AG04450 (cell line): ENCODE measurements around the gene EPHB2. TPM values are rescaled to one million over a fixed set of nuclear protein-coding genes. Genes with fewer than 3 reads are reported as not detected.

ENCODE experiments used
- CTCF ChIA-PET: fragments of 300-600, 350-600 bp; formaldehyde crosslinking; extraction: SDS; loops from one replicate; lab custom pipeline; 2022; ENCODE audit warnings: antibody characterized with exemption, inconsistent platforms; lab: Charles Lee
- POLR2A ChIA-PET: fragments of 350-600 bp; formaldehyde crosslinking; extraction: SDS; loops from one replicate; lab custom pipeline; 2021; ENCODE audit warnings: antibody characterized with exemption, inconsistent platforms; lab: Yijun Ruan, JAX
- DNase-seq: peaks from one replicate; pipeline ENCODE4 v3.0.0-alpha.2; 2011; ENCODE audit warnings: low read depth, low spot score
- H3K27ac ChIP-seq: one replicate; pipeline ENCODE4 v1.5.1; 2012; ENCODE audit warnings: low read depth, low read length, control low read depth
- H3K27me3 ChIP-seq: one replicate; pipeline ENCODE4 v1.6.0; 2012; ENCODE audit warnings: low read length; ENCODE audit not compliant: control insufficient read depth, insufficient read depth
- H3K4me3 ChIP-seq: 2 replicates; pipeline ENCODE4 v1.5.1; 2011; ENCODE audit warnings: mild to moderate bottlenecking, low read depth, low read length, control low read depth
- H3K9me3 ChIP-seq: 2 replicates; pipeline ENCODE4 v1.5.1; 2012; ENCODE audit warnings: low read length; ENCODE audit not compliant: control insufficient read depth, insufficient read depth
- CTCF ChIP-seq: IDR thresholded peaks from 2 replicates; pipeline ENCODE4 v1.5.1; 2011; ENCODE audit warnings: low read depth, low read length, control low read depth, inconsistent platforms
- polyA plus RNA-seq: library from polyadenylated mRNA; depleted of rRNA; stranded (reverse); fragments of >200 nt; gene quantifications from 2 replicates; pipeline ENCODE4 v1.2.3, GENCODE V29; 2011

EPHB2 gene
- polyA plus RNA-seq, 1 experiment, result 30.9 TPM

GRCh38 chr1:22878626-22879025 lies 168.0 kb downstream of the EPHB2 start:
- Histone ChIP-seq H3K9me3 (no peaks in the 10 kb centered on the region), H3K27ac (no peak overlapping the region), H3K27me3 (no peaks in the 10 kb centered on the region), H3K4me3 (no peak overlapping the region)
- TF ChIP-seq CTCF, result no peak
- CTCF ChIA-PET, result interaction anchor here (2.6 kb wide), 1 partner anchor 174 kb away, joined by 14 read pairs; no protein-coding TSS in a partner anchor
- POLR2A ChIA-PET, result no interaction called here
- DNase-seq, result no peak

GRCh38 chr1:22879445-22879844 lies 168.8 kb downstream of the EPHB2 start:
- Histone ChIP-seq H3K27me3 (no peaks in the 10 kb centered on the region), H3K9me3 (no peaks in the 10 kb centered on the region), H3K4me3 (no peak overlapping the region), H3K27ac (peak overlapping the region; percentile 11)
- CTCF ChIA-PET, result interaction anchor here (1.0 kb wide), 1 partner anchor 175 kb away, joined by 3 read pairs; no protein-coding TSS in a partner anchor
- DNase-seq, result no peak
- no peak for TF ChIP-seq CTCF
- POLR2A ChIA-PET, result no interaction called here

DNA sequence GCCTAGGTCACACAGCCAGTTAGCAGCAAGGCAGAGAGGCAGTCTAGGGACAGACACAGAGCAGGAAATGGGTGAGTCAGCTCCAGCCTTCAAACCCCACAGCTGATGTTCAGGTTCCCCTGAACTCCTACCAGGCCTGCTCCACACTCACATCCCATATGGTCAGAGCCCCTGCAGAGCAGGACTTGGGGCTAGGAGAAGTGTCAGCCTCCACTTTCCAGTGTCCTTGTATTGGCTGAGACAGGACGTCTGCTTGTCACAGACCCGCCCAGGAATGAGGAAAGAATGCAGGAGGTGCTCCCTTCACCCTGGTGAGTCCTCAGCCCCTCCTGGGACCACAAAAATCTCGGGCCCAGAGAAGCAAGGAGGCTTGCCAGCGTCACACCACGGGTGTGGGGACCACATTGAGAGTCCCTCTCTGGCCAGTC lies 169.5 kb downstream of the EPHB2 start:
- ChIA-PET CTCF (interaction anchor here (1.0 kb wide), 1 partner anchor 175 kb away, joined by 3 read pairs; no protein-coding TSS in a partner anchor), POLR2A (no interaction called here)
- Histone ChIP-seq H3K9me3 (no peaks in the 10 kb centered on the region), H3K27ac (no peak overlapping the region), H3K27me3 (no peaks in the 10 kb centered on the region), H3K4me3 (no peak overlapping the region)
- no peak for TF ChIP-seq CTCF
- no peak for DNase-seq

DNA sequence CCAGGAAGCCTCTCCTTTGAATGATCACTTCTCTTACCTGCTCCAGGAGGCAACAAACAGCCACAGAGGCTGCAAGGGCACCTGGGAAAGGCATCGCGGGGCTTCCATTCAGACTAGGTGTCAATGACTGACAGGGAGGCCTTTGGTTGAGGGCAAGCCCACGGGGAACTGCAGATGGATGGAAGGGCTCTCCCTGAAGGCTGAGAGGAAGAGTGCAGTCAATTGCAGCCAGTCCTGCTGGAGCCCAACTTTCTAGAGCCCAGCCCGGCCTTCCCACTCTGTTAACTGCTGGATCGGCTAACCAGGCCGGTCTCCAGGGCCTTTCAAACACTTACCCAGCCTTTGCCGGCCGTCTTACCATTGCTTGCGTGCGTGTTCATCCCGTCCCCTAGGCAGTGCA lies 172.8 kb downstream of the EPHB2 start:
- TF ChIP-seq CTCF, result no peak
- DNase-seq, result no peak
- ChIA-PET POLR2A (no interaction called here), CTCF (interaction anchor here (1.3 kb wide), 1 partner anchor 179 kb away, joined by 4 read pairs; no protein-coding TSS in a partner anchor)
- no peaks in the 10 kb centered on the region for H3K27me3 ChIP-seq
- no peak overlapping the region for H3K27ac ChIP-seq
- H3K9me3 ChIP-seq, result no peaks in the 10 kb centered on the region
- H3K4me3 ChIP-seq, result no peak overlapping the region

GRCh38 chr1:22884806-22885530 lies 174.3 kb downstream of the EPHB2 start:
- Histone ChIP-seq H3K27me3 (no peaks in the 10 kb centered on the region), H3K27ac (no peak overlapping the region), H3K4me3 (no peak overlapping the region), H3K9me3 (no peaks in the 10 kb centered on the region)
- ChIA-PET POLR2A (no interaction called here), CTCF (interaction anchor here (1.0 kb wide), 2 partner anchors 23 to 181 kb away, joined by 3 to 4 read pairs; no protein-coding TSS in a partner anchor)
- no peak for DNase-seq
- no peak for TF ChIP-seq CTCF
